ENCODE data around the gene DOCK4. TPM values are rescaled to one million over a fixed set of nuclear protein-coding genes. Genes with fewer than 3 reads are reported as not detected.

The DOCK4 gene
- total RNA-seq, 1 experiment from 2014 or later, result 4.9 TPM

- Histone ChIP-seq H3K23ac (ENCODE audit: insufficient read length, low read depth, low read length) (peak overlapping the region; percentile 60), H3K14ac (ENCODE audit: insufficient read depth, low read length) (no peak overlapping the region), H2BK20ac (ENCODE audit: low read depth, low read length, poor library complexity, severe bottlenecking) (no peak overlapping the region), H2AFZ (ENCODE audit: low read length) (no peak overlapping the region), H2BK15ac (ENCODE audit: low read depth, low read length) (no peak overlapping the region; the same call in 1 of the 2 replicates), H2BK5ac (ENCODE audit: insufficient read length, low read length) (no peak overlapping the region), H3T11ph (ENCODE audit: low read length) (no peak overlapping the region), H3K4ac (ENCODE audit: low read depth, low read length) (no peak overlapping the region), H2BK12ac (ENCODE audit: insufficient read length, low read depth, low read length) (no peak overlapping the region), H3K4me1 (ENCODE audit: insufficient read depth, low read length) (no peaks in the 10 kb centered on the region; the same call in 1 of the 2 replicates), H4K5ac (ENCODE audit: insufficient read length, low read depth, low read length) (no peak overlapping the region), H3K27me3 (ENCODE audit: insufficient read depth, low read length) (no peaks in the 10 kb centered on the region), H4K91ac (ENCODE audit: insufficient read length, low read depth, low read length) (no peak overlapping the region), H3K18ac (ENCODE audit: insufficient read length, low read depth, low read length) (no peak overlapping the region), H3K79me1 (ENCODE audit: insufficient read depth, low read depth, low read length, poor library complexity, severe bottlenecking) (no peaks in the 10 kb centered on the region), H3K27ac (ENCODE audit: insufficient read length, low read depth, low read length) (no peak overlapping the region), H4K20me1 (ENCODE audit: control insufficient read depth, insufficient read depth, insufficient read length) (no peaks in the 10 kb centered on the region), H3K56ac (ENCODE audit: insufficient read length, low read depth, low read length) (no peak overlapping the region), H2BK120ac (ENCODE audit: low read depth, low read length, poor library complexity, severe bottlenecking) (no peak overlapping the region), H3K9me3 (ENCODE audit: control insufficient read depth, low read depth, low read length) (no peaks in the 10 kb centered on the region), H2AK5ac (ENCODE audit: insufficient read length, low read length) (no peak overlapping the region), H3K23me2 (ENCODE audit: insufficient read length, low read depth, low read length, poor library complexity, severe bottlenecking) (no peaks in the 10 kb centered on the region), H3K4me2 (ENCODE audit: insufficient read depth, insufficient read length, low read length) (no peak overlapping the region), H3K9ac (ENCODE audit: extremely low read depth, insufficient read length, low read length) (no peak overlapping the region), H4K8ac (replicated peaks; ENCODE audit: insufficient read length, low read depth, low read length) (no peak overlapping the region), H3K79me2 (ENCODE audit: insufficient read depth, low read length) (no peaks in the 10 kb centered on the region)
- Mint-ChIP-seq H3K4me3 (no peak overlapping the region), H3K27me3 (ENCODE audit: low read depth) (no peaks in the 10 kb centered on the region), H3K36me3 (ENCODE audit: insufficient read depth in 1 of 3, low read depth in 3 of 3) (peaks cover 0 to 9% (median 0%) of the 10 kb centered on the region in 3 experiments; a peak in 2 of 7 replicates), H3K4me1 (peaks cover 4% of the 10 kb centered on the region in 2 experiments; a peak in 3 of 4 replicates), H3K9me3 (peaks cover 0 to 10% of the 10 kb centered on the region in 2 experiments; a peak in 3 of 5 replicates), H3K27ac (no peak overlapping the region)
- no peak for TF ChIP-seq CTCF (conservative IDR thresholded peaks at IDR 0.05)
- no CpG with 5 or more reads among the region's 4 CpGs for WGBS (ENCODE audit: extremely low coverage, insufficient read length, low lambda C conversion rate)
- DNase-seq, result no peak
These were observed 133.5 kb downstream of the DOCK4 start for GRCh38 chr7:112072541-112073245.
